Ovary (tissue), 9 donors: ENCODE results near the gene ACVRL1. TPM values are rescaled to one million over a fixed set of nuclear protein-coding genes. Genes with fewer than 3 reads are reported as not detected.

Source experiments
- DNase-seq, 5 donors: peaks; one replicate each; pipeline ENCODE4 v3.0.0-alpha.2; 2019 to 2020
- H3K27ac ChIP-seq, 2 donors: fragments of 200-600 bp; one replicate each; pipeline versions ENCODE4 v1.5.1 to v1.8.0; 2019 to 2022
- H3K27me3 ChIP-seq: fragments of 200-600 bp; one replicate; pipeline ENCODE4 v1.8.0; 2022
- H3K36me3 ChIP-seq: fragments of 200-600 bp; sonication (generic); one replicate; pipeline ENCODE4 v1.5.1; 2019
- H3K4me1 ChIP-seq: one replicate; pipeline ENCODE4 v1.8.1; 2013; ENCODE audit warnings: mild to moderate bottlenecking, moderate library complexity; ENCODE audit not compliant: insufficient read depth
- H3K4me3 ChIP-seq: fragments of 200-600 bp; sonication (generic); one replicate; pipeline ENCODE4 v1.5.1; 2017
- H3K9me3 ChIP-seq, 2 donors: fragments of 200-600 bp in 1 of 2; sonication (generic) in 1 of 2; one replicate each; pipeline versions ENCODE4 v1.5.1 to v1.8.1; 2013 to 2019; ENCODE audit warnings: mild to moderate bottlenecking in 1 of 2, moderate library complexity in 1 of 2
- EP300 ChIP-seq: sonication (generic); formaldehyde crosslinking; IDR thresholded peaks from one replicate; pipeline ENCODE4 v1.6.1; 2017; ENCODE audit warnings: antibody characterized with exemption
- POLR2A ChIP-seq: fragments of 450-650 bp; IDR thresholded peaks from one replicate; pipeline ENCODE4 v1.6.1; 2017; ENCODE audit warnings: antibody characterized with exemption, mild to moderate bottlenecking, moderate library complexity
- WGBS, 3 donors: extraction: QIAGEN DNeasy Blood & Tissue Kit in 1 of 3; methylation state at CpG; one replicate each; pipeline versions ENCODE4 v1.1.5 to v1.1.7; 2013 to 2017; 5-methylcytosine and 5-hydroxymethylcytosine counted together
- intact Hi-C, 4 donors: fragments of 100-400 bp; cut with DNase I; formaldehyde crosslinking; loops; one replicate each; pipeline versions ENCODE4 v1.11.0 to v1.15.1; 2022 to 2023
- polyA plus RNA-seq, 2 donors: library from polyadenylated mRNA; stranded (reverse); fragments of 200-250 nt in 1 of 2; fragments of 350-450 nt in 1 of 2; fragmentation: Illumina TruSeq in 1 of 2; extraction: RNeasy Lipid Tissue Mini Kit (QIAGEN cat#74804) in 1 of 2; gene quantifications; one replicate each; pipeline ENCODE4 v1.2.3, GENCODE V29; 2013 to 2014
- total RNA-seq, 7 donors: library from RNA; depleted of rRNA in 2 of 7; stranded (reverse); fragments of >200 nt in 2 of 7; fragmentation: NEBNext Ultra II Directional in 3 of 7; extraction: Animal tissue kit (Norgen Biotek cat#: 25700) in 3 of 7; gene quantifications; one replicate each; pipeline versions ENCODE4 v1.1.0 to v1.2.4, GENCODE V29; 2016 to 2023
- TF ChIP-seq, protein P1 (sequence below), 3 donors: fragments of 450-650 bp in 2 of 3; fragments of 200-600 bp in 1 of 3; IDR thresholded peaks; one replicate each; pipeline versions ENCODE4 v1.5.1 to v1.8.0; 2016 to 2022; ENCODE audit warnings: antibody characterized with exemption in 3 of 3, mild to moderate bottlenecking in 1 of 3
- donor health status: DM: no; HTN: no; CAD: no; lungs with moderate emphysema.
- donor health status: DM: no; HTN: no; CAD: no.
- donor health status: Bipolar disorder and iron deficiency.
- donor health status: DM: yes; HTN: yes; CAD: no.
- donor health status: DM: no; HTN: no; CAD: no.
- donor health status: DM: yes; HTN: yes; CAD: no.

Gene ACVRL1
- total and polyA plus RNA-seq, 9 donors = 5.7 to 17.6 (median 11.2) TPM

DNA sequence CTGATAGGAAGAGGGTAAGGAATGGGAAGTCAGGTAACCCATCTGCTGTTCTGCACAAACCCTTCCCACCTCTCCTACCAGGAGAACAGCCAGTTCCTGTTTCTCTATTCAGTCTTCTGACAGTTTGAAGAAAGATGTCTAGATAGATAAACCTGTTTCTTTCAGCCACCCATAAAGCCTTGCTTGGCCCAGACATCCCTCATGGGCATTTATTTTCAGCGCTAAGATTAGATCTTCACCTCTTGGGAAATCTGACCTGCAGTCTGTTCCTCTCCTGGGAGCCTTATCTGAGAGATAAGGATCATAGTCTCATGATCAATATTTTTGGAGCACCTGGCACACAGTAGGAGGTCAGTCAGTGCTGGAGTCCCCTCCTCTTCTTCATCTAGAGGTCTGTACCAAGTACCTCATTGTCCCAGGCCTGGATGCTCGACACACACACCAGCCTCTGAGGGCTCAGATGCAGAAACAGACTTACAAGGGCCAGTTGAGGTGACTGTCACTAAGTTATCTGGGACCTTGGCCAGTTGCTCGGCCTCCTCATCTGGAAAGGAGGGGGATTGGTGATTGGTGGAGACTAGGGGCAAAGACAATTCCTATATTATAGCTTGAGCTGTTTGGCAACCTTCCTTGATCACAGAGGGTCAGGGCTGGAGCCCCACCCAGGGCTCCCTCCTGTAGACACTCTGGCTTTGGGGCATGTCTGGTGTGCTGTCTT, 18.2 kb downstream of the ACVRL1 start:
- peaks cover 10% of the 10 kb centered on the region for H3K4me1 ChIP-seq
- no peak overlapping the region for H3K27ac ChIP-seq
- intact Hi-C loops = no loop called here
- H3K27me3 ChIP-seq = no peaks in the 10 kb centered on the region
- WGBS, 3 donors = 87 to 92% (median 88%) methylated on average over 3 of the region's 3 CpGs
- no peaks in the 10 kb centered on the region for H3K9me3 ChIP-seq
- TF ChIP-seq EP300 (no peak), POLR2A (no peak)
- TF ChIP-seq, protein P1, sequence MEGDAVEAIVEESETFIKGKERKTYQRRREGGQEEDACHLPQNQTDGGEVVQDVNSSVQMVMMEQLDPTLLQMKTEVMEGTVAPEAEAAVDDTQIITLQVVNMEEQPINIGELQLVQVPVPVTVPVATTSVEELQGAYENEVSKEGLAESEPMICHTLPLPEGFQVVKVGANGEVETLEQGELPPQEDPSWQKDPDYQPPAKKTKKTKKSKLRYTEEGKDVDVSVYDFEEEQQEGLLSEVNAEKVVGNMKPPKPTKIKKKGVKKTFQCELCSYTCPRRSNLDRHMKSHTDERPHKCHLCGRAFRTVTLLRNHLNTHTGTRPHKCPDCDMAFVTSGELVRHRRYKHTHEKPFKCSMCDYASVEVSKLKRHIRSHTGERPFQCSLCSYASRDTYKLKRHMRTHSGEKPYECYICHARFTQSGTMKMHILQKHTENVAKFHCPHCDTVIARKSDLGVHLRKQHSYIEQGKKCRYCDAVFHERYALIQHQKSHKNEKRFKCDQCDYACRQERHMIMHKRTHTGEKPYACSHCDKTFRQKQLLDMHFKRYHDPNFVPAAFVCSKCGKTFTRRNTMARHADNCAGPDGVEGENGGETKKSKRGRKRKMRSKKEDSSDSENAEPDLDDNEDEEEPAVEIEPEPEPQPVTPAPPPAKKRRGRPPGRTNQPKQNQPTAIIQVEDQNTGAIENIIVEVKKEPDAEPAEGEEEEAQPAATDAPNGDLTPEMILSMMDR (IDR thresholded peaks at IDR 0.05) = no peak
- H3K36me3 ChIP-seq = no peaks in the 10 kb centered on the region
- no peak for DNase-seq
- H3K4me3 ChIP-seq = no peak overlapping the region

GRCh38 chr12:51926064-51926632, 18.8 kb downstream of the ACVRL1 start:
- intact Hi-C loops = no loop called here
- whole genome bisulfite sequencing, 3 donors = 69 to 79% (median 73%) methylated on average over 8 of the region's 8 CpGs
- H3K27ac ChIP-seq = no peak overlapping the region
- no peak for DNase-seq
- no peaks in the 10 kb centered on the region for H3K27me3 ChIP-seq
- H3K4me3 ChIP-seq = no peak overlapping the region
- no peak for TF ChIP-seq POLR2A
- no peak for TF ChIP-seq EP300
- TF ChIP-seq, protein P1 (IDR thresholded peaks at IDR 0.05) = no peak
- no peaks in the 10 kb centered on the region for H3K9me3 ChIP-seq
- H3K36me3 ChIP-seq = no peaks in the 10 kb centered on the region
- peaks cover 10% of the 10 kb centered on the region for H3K4me1 ChIP-seq

GRCh38 chr12:51926718-51927117, 19.4 kb downstream of the ACVRL1 start:
- WGBS, 3 donors = 89 to 95% (median 94%) methylated on average over 2 of the region's 2 CpGs
- Histone ChIP-seq H3K27me3 (no peaks in the 10 kb centered on the region), H3K27ac (no peak overlapping the region), H3K4me3 (no peak overlapping the region), H3K36me3 (no peaks in the 10 kb centered on the region), H3K9me3 (no peaks in the 10 kb centered on the region), H3K4me1 (peaks cover 10% of the 10 kb centered on the region)
- no peak for DNase-seq
- TF ChIP-seq, protein P1 (IDR thresholded peaks at IDR 0.05) = no peak
- TF ChIP-seq POLR2A (no peak), EP300 (no peak)
- intact Hi-C loops = no loop called here

DNA sequence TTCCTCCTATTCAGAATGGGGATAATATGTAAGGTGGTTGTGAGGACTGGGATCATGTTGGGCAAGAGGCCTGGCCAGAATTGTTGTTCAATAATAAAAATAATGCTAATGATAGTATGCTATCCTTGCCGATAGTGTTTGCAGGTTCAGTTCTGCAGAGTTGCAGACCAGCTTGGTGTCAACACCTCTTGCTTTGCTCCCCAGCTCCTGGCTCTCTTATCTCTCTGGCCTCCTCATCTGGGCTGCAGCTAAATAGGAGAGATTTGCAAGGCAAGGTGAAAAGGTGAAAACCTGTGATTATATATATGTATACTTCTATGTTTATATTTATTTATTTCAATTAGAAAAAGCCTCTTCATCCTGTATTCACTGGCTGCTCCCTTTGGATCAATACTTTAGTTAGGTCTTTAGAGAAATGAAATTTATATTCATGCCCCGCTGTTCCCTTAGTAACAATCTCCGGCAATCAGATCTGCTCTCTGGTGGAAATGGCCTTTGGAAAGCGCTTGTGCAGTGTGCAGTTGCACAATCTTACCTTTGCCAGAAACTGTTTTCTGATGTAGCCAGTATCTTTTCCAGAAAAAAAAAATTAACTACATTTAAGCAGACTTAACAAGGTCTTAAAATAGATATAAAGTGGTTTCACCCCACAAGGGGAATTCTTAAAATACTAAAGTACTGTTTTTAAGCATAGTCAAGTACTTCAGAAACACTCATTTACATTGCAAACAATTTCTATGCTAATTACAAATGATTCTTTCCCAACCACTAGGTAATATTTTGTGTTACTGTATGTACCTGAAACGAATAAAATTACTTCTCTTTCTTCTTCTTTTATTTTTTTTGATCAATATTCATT, 25.1 kb downstream of the ACVRL1 start:
- Histone ChIP-seq H3K27ac (no peak overlapping the region), H3K4me3 (no peak overlapping the region), H3K4me1 (no peaks in the 10 kb centered on the region), H3K36me3 (no peaks in the 10 kb centered on the region), H3K9me3 (no peaks in the 10 kb centered on the region), H3K27me3 (no peaks in the 10 kb centered on the region)
- intact Hi-C loops = no loop called here
- DNase-seq = no peak
- 67 to 74% (median 72%) methylated on average over 5 of the region's 5 CpGs for WGBS, 3 donors
- TF ChIP-seq, protein P1 (IDR thresholded peaks at IDR 0.05) = no peak
- no peak for TF ChIP-seq POLR2A
- no peak for TF ChIP-seq EP300
